ENCODE results near the gene CLDN20.
"Not testable (repeated sequence)": the region's sequence is repeated elsewhere in the genome, so short reads cannot be mapped to it uniquely, and the experiment has no call there.

Gene CLDN20

GRCh38 chr6:155245193-155245592 lies 18.6 kb upstream of the CLDN20 start:
- no peak for DNase-seq (ENCODE audit: low read depth)

GRCh38 chr6:155245831-155246230 lies 18.0 kb upstream of the CLDN20 start:
- no peak for DNase-seq (ENCODE audit: low read depth)

- no peak for DNase-seq (ENCODE audit: low read depth)
Observed at GRCh38 chr6:155246825-155247224, 17.0 kb upstream of the CLDN20 start.

DNA sequence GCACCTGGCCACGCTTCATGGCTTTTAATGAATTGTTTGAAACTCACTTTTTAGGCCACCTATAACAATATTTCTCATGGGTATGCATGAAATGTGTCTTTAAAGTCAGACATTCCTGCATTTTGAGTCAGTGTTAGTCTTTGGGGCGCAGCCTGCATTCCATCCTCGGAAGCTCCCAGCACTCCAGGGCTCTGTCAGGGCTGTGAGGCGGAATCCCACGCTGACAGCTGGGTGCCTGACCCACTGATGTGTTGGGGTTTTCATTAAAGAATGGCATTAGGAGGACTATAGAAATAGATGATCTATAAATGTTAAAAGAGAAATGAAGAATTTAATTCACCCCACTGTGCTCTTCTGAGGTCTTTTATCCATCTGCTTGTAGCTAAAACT lies 16.2 kb upstream of the CLDN20 start:
- no peak for DNase-seq (ENCODE audit: low read depth)

GRCh38 chr6:155248008-155249001 lies 15.5 kb upstream of the CLDN20 start:
- no peak for DNase-seq (ENCODE audit: low read depth)

DNA sequence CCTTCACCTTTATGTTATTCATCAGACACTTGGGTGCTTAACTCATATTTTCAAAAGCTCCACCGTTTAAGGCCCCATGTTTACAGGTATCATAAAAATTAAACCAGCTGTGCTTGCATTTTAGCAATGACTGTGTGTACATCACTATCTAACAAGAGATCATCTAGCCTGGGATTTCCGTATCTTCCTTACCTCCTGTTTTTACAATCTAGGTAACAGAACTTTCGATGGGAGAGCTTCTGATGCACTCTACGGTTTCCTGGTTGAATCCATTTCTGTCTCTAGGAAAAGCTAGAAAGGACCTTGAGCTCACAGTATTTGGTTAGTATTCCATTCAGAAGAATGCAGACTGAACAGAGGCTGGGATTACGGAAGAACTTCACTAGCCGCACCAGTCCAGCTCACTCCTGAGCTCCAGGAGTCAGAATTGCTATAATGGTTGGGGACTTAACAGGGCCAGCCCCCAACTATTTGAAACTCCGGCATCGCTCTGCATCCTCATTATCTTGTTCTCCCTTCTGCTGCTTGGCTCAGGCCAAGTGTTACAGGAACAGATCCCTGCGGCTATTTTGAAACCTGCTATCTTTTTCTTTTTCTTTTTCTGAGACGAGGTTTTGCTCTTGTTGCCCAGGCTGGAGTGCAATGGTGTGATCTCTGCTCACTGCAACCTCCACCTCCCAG lies 13.0 kb upstream of the CLDN20 start:
- DNase-seq (ENCODE audit: low read depth) = no peak

- DNase-seq (ENCODE audit: low read depth) = no peak
Observed at GRCh38 chr6:155252581-155252980, 11.2 kb upstream of the CLDN20 start.

GRCh38 chr6:155253337-155253736 lies 10.5 kb upstream of the CLDN20 start:
- no peak for DNase-seq (ENCODE audit: low read depth)

- no peak for DNase-seq (ENCODE audit: low read depth)
Observed at GRCh38 chr6:155254139-155254538, 9.7 kb upstream of the CLDN20 start.

- DNase-seq (ENCODE audit: low read depth) = no peak
Observed at GRCh38 chr6:155256122-155256795, 7.6 kb upstream of the CLDN20 start.

DNA sequence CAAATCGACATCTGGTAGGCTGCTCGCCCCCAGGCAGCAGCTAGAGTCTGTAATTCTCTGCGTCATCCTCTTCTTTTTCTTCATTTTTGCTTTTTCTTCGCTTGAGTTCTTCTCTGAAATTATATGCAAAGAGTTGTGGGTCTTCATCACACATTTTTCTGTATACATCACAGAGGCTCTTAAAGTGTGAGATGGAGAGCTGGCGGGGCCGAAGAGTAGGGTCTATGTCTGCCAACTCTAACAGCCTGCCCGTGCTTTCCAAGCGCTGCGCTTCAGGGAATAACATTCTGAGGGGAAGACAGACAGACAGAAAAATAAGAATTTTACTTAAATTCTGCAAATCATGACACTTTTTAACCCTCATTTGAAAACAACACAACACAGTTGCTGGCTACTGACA lies 6.0 kb upstream of the CLDN20 start:
- no peak for DNase-seq (ENCODE audit: low read depth)

- DNase-seq (ENCODE audit: low read depth) = no peak
Observed at GRCh38 chr6:155259204-155259603, 4.6 kb upstream of the CLDN20 start.

GRCh38 chr6:155259897-155260296 lies 3.9 kb upstream of the CLDN20 start:
- no peak for DNase-seq (ENCODE audit: low read depth)

GRCh38 chr6:155260686-155261085 lies 3.1 kb upstream of the CLDN20 start:
- DNase-seq (ENCODE audit: low read depth) = no peak

- DNase-seq (ENCODE audit: low read depth) = no peak
Observed at GRCh38 chr6:155261111-155261900, 2.5 kb upstream of the CLDN20 start.

DNA sequence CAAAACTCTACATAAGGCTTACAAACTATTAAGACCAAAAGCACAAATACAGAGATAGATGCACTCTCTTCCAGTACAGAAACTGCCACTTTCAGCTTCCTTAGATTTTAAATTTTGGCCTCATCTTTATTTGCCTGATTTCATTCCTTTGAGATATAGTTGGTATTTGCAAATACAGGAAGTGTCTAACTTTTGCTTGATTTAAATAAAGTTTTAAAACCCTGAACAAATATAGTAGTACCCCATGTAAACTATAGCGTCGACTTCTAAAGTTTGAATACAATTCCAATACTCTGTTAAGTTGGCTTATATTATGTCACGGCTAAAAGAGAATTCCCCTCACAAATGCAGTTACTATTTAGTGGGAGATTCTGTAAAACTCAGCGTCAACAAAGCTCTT lies 1.2 kb upstream of the CLDN20 start:
- no peak for DNase-seq (ENCODE audit: low read depth)

GRCh38 chr6:155264693-155265320 lies 994 bp downstream of the CLDN20 start:
- no peak for DNase-seq (ENCODE audit: low read depth)

DNA sequence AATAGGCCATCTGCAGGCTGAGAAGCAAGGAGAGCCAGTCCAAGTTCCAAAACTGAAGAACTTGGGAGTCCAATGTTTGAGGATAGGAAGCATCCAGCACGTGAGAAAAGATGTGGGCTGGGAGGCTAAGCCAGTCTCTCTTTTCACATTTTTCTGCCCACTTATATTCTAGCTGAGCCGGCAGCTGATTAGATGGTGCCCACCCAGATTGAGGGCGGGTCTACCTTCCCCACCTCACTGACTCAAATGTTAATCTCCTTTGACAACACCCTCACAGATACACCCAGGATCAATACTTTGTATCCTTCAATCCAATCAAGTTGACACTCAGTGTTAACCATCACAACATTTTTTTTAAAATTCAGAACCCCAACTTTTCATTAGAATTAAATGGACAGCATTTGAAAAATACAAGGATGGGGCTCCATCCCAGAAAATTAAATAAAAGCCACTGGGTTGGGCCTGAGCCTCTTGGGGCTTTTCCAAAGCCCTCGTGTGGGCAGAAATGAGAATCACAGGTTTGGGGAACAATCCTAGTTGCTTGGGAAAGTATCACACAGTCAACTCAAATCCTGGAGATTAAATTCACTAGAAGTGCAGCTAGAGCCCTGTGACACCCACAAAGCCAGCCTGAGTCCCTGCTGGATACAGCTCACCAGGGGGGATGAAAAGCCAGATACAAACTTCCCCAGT lies 2.2 kb downstream of the CLDN20 start:
- no peak for DNase-seq (ENCODE audit: low read depth)

DNA sequence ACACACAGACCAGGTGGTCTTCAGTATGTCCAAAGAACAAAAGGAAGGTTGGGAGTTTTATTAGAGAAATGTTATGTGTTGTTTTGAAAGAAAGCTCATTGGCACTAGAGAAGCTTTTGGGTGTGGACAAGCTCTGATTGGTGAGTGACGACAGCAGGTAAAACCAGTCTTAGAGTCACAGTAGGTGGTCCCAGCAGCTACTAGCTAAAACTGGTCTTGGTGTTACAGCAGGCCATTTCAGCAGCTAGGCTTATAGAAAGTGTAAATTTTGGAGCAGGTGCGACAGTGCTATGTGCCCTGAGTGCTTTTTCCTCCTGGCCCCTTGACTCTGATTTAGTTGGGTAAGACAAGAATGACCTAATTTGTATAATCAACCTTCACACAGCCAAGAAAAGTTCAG lies 3.6 kb downstream of the CLDN20 start:
- no peak for DNase-seq (ENCODE audit: low read depth)

DNA sequence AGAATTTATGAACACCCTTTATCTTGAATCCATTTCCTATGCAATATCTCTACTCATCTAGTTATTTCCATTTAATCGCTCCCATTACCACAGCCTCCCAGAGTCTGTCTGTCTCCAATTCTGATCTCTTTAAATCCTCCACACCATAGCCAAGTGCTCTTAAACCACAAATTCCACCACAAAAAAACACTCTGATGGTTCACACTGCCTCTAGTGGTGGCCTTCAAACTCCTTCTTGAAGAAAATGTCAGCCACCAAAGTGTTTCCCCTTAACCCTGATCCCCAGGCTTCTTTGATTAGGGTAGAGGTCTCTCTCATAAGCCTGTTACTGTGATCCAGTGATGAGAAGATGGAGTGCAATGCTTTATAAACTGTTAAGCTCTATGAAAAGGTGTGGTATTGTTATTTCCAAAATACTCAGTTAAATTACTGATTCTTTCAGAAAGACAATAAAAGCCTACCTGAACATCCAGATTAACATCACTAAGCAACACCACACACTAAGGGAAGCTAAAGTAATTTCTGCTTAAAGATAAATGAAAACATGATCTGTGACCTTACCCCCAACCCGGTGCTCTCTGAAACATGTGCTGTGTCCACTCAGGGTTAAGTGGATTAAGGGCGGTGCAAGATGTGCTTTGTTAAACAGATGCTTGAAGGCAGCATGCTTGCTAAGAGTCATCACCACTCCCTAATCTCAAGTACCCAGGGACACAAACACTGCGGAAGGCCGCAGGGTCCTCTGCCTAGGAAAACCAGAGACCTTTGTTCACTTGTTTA lies 4.5 kb downstream of the CLDN20 start:
- not testable (repeated sequence) for DNase-seq (ENCODE audit: low read depth)

Measured in stimulated activated CD8-positive, alpha-beta memory T cell treated with anti-CD3 and anti-CD28 coated beads, Interleukin-12 subunit alpha, Interleukin-12 subunit beta, amount 100 ng/mL, for 4 hours (primary cell).